GM19463 (cell line): ENCODE results near the gene AURKAIP1.

Source experiments
- ATAC-seq: cut with Tn5 transposase; IDR thresholded peaks from one replicate; pipeline ENCODE4 v1.9.1; 2021; ENCODE audit warnings: mild to moderate bottlenecking, moderate library complexity; ENCODE audit not compliant: unreplicated experiment

The AURKAIP1 gene

DNA sequence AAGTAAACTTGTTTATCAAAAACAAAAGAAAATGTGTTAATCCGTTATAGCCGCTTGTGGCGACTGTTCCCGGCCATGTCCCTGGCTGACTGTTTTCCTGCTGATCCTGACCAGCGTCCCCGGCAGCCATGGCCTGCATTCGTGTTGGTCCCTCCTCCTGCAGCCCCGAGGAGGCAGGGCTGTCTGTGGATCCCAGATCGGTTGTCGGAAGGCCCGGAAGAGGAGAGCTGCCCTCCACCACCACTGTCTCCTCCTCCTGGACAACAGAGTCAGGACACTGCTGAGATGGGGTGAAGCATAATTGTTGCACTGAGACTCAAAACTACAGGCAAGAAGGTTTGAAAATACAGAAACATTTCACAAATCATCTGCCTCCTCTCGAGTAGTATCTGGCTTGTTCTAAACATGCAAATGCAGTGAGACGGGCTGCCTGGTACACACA lies 13.0 kb downstream of the AURKAIP1 start:
- ATAC-seq, result no peak

GRCh38 chr1:1361233-1361981 lies 13.6 kb downstream of the AURKAIP1 start:
- no peak for ATAC-seq

GRCh38 chr1:1360506-1361169 lies 14.4 kb downstream of the AURKAIP1 start:
- ATAC-seq, result no peak

GRCh38 chr1:1359664-1360468 lies 15.1 kb downstream of the AURKAIP1 start:
- no peak for ATAC-seq

DNA sequence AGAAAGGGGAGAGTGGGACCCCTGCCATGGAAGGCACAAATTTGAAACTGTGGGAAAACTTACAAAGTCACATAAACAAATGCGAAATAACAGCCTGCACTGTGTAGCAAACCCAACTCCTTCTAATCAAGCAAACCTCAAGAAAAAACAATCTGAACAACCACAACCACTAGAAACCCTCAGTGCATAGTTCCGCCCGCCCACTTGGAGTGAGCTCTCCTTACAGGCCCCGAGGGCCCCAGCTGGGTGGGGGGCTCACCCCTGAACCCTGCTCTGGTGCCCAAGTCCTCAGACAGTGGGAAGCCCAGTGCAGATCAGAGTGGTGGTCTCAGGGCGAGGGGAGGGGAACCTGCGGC lies 15.7 kb downstream of the AURKAIP1 start:
- ATAC-seq, result no peak

DNA sequence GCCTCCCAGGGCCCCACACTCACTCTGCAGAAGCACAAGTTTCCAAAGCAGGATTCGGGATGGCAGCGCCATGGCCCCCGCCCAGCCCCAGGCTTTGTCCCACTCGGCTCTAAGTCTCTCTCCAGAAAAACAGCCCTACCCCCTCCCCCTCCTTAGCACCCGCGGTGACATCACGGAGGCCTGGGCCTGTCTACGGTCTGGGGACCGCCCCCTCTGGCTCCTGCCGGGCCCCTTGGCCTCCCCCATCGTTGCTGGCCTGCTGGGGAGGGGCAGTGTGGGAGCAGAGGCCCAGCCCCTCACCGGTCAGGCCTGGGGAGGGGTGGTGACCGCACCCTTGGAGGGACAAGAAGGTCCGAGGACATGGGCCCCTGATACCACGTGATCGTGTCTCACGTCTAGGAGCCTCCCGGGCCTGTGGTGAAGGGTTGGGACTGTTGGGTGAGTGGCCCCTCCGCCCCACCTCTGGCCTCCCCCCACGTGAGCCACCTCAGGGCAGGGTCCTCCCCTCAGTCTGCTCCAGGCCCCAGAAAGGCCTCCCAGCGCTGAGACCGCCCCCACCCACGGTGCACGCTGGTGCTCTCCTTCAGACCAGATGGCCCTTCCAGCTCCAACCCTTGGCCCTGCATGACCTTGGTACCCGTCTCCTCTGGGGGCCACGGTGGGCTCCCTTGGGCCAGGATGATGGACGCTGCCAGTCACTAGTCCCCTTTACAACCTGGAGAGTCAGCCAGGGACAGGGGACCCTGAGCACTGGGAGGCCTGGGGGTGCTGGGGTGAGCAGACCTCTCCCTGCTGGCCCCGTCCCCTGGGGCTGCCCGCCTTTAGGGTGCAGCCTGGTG lies 16.4 kb downstream of the AURKAIP1 start, which contains the start of gene MXRA8:
MXRA8 (minus strand) TSS at position 123 of the 839 bp plus-strand sequence; CDS start at position 72, 51 bp downstream.
- ATAC-seq, result no peak

DNA sequence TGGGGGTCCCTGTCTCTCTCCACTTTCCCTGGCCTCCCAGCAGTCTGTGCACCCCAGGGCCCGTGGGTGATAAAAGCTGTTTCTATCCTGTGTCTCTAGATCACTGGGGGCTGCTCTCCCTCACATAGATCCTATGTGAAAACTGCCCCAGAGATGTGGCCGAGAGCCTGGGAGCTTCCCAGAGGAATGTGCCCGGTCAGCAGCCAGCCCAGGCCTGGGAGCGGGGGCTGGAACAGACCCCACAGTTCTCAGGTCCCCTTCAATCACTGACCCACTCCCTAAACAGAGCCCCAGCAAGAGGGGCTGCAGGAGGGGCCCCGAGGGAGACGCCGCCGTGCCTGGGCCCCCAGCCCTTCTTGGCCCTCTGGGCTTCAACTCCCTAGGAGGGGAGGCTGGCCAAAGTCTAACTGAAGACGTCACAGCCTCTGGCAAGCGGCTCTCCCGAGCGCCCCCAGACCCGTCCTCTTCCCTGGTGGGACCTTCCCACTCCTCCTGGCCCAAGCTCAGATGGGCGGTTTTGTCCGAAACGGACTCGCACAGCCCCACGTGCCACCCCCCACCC lies 17.1 kb downstream of the AURKAIP1 start:
- no peak for ATAC-seq

DNA sequence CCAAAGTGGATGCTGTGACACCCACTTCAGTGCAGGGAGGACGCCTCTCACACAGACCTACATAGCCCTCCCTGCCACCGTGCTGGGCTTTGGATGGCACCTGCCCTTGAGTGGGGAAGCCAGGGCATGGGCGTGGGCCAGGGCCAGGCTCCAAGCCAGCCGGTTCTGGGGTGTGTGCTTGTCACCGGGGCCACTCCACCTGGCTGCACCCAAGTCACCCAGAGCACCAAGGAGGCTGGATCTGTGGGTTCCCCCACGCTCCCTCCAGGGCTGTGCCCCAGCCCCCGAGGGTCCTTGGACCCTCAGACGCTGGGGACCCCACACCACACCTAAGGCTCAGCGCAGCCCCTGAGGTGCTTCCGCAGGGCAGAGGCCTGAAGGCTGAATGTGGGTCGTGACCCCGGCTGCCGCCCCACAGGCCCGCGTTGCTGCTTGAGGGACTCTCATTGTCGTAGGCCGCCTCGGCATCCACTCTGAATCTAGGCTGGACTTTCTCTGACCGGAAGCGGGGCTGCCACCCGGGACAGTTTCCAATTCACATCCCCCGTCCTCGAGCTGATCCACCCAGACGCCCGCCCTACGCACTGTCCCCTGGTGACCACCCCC lies 18.1 kb downstream of the AURKAIP1 start:
- ATAC-seq, result no peak

- ATAC-seq, result no peak
These were observed 18.7 kb downstream of the AURKAIP1 start for GRCh38 chr1:1356166-1356795.

DNA sequence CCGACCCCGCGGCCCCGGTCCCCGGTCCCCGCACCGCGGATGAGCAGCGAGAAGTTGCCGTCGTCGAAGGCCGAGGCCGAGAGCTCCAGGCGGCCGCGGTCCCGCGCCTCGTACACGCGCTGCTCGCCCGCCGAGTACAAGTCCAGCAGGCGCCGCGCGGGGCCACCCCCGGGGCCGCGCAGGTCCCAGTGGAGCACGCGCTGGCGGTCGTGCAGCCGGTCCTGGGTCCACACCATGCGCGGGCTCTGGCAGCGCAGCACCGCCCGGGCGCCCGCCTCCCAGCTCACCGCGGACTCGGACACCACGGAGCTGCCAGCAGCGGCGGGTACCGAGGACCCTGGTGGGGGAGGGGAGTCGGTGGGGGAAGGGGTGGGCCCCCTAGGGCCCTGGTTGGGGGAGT lies 19.6 kb downstream of the AURKAIP1 start:
- ATAC-seq, result no peak

DNA sequence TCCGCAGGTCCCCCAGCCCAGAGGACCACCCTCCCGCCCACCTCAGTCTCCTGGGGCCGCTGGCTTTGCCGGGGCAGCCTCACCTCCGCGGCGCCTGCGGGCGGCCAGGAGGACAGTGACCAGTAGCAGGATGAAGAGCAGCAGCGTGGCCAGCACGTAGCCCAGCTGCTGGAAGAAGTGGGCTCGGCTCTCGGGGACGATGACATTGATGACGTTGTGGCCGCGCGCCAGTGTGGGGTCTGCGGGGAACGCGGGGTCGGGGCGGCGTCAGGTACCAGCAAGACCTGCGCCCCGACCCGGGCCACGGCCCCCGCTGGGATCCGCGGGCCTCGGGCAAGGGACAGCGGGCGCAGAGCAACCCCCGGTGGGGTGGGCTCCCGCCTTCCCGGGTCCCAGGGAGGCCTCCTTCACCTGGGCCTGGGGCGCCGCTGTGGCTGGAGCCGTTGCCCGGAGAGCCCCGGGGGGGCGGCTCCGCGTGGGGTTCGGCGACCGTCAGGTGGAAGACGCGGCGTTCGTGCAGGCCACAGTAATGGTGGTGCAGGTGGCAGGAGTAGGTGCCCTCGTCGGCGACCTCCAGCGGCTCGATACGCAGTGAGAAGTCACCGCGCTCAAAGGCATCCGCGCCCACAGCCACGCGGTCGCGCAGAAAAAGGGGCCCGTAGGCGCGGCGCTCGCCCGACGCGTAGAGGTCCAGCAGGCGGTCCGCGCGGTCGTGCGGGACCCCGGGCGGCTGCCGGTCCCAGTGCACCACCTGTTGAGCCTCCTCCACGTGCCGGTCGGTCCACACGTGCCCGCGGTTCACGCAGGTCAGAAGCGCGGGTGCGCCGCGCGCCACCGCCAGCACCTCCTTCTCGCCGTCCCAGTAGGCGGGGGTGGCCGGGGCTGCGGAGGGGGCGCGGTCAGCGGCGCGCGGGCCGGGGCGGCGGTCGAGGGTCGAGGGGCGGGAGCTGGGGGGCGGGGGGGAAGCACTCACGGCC lies 20.4 kb downstream of the AURKAIP1 start:
- ATAC-seq, result no peak

DNA sequence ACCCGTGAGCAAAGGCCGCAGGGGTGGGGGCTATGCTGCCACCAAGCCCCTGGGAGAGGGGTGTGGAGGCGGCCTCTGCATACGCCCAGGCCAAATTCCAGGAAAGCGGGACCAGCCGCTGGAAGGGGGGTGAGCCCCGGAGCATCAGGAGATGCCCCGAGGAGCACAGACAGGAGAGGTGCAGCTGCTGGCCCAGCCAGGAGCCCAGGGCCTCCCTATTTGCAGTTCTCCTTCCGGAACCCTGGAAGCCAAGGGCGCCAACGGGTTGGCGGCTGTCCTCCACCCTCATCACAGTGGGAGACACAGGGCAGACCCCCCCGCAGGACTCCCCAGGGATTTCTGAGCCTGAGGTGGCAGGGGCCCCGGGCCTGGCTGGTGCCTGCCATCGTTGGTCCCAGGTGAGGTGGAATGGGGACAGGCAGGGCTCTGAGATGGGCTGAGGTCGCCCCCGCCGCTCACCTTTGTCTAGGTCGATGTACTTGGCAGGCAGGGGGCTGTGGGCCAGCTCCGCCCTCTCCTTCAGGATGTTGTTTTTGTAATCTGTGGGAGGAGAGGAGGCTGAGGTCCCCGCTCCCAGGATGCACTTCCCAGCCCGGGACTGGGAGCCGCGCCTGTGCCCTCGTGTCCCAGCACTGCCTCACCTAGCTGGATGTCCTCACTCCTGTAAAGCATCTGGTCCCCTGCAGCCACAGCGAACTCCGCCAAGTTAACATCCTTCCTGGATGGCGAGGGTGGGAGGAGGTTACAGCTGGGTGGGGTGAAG lies 21.4 kb downstream of the AURKAIP1 start:
- no peak for ATAC-seq

- ATAC-seq, result no peak
These were observed 22.1 kb downstream of the AURKAIP1 start for GRCh38 chr1:1352786-1353388.

DNA sequence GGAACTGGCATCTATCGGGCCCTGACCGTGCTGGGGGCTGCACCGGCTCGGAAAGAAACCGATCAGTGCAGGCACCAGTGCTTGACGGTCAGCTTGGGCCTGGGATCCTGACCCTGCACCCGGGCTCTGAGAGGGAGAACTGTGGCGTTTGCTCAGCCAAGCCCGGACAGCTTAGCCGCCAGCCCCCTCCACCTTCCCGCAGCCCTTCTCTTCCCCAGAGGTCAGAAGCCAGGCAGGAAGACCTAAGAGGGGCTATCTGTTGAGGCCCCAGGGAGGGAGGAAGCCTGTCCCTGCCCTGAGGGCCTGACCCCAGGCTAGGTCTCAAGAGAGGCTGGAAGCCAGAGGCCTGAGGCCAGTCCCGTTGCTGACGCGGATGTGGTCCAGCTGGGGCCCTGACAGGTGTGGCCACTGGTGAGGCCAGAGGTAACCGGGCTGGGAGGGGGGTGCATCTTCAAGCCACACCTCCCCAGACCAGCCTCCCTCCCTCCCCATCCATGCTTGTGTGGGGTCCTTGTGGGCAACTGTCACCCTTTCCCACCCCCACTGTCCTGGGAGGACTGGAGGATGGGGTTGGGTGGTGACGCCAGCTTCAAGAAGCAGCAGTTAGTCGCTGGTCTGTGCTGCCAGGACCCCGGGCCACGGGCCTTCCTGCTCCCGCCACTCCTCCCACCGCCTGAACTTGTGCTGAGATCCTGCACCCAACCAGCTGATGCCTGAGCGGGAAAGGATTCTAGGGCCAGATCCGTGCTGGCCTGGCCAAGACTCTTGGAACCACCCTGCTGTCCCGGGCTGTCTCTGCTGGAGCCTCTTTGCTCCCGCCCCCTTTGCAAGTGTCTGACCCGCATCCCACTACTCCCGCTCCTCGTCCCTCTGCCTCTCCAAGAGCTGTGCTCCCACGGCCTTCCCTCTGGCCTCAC lies 23.2 kb downstream of the AURKAIP1 start:
- no peak for ATAC-seq

DNA sequence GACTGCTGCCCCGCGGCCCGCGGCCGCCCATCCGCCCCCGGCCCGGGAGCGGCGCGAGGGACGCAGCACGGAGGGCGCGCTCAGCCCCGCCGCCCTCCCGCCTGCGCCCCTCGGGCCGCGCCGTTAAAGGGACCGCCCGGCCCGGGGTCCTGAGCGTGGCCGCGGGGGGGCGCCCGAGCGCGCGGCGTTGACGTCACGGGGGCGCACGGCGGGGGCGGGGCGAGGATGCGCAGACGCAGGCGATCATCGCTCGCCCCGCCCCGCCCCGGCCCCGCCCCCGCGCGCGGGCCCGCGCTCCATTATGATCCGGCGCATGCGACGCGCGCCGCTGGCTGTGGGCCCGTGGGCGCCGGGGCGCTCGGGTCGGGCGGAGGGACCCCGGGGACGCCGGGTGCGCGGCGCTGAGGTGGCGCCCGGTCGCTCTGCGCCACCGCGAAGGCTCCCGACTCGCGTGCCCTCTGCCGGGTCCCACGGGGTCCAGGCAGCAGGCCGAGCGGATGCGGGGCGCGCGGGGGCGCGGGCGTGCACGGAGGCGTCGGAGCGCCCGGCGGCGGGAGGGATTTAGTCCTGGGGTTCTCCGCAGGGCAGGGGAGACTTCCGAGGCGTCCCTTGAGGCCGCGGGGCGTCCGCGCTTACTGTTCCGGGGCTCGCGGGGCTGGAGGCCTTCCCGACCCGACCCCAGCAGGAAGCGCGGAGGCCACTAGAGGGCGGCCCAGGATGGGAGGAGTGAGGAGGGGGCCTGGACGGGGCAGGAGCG lies 25.6 kb downstream of the AURKAIP1 start, which contains the start of gene DVL1:
DVL1 (minus strand) TSS at position 163 of the 757 bp plus-strand sequence. CDS start 353 bp downstream, outside the sequence.
- ATAC-seq, result peak; percentile 64
